CD4-positive, alpha-beta T cell (primary cell): Measurements from ENCODE around the gene MEGF8. TPM values are rescaled to one million over a fixed set of nuclear protein-coding genes. Genes with fewer than 3 reads are reported as not detected.
A peak's percentile ranks its signal among the peaks of the same experiment; 100 is the strongest.

Source experiments
- ATAC-seq: fragments of 200-7000 bp; cut with Tn5 transposase; one replicate; pipeline ENCODE4 v1.10.0; 2022; ENCODE audit warnings: mild to moderate bottlenecking; ENCODE audit not compliant: poor library complexity
- CTCF ChIA-PET: fragments of 350-600 bp; sonication (Branson Sonifier 250); formaldehyde crosslinking; loops from one replicate; lab custom pipeline; 2021; ENCODE audit warnings: antibody characterized with exemption, inconsistent platforms; lab: Charles Lee
- POLR2A ChIA-PET: fragments of 350-600 bp; sonication (Branson Sonifier 250); formaldehyde crosslinking; loops from one replicate; lab custom pipeline; 2021; ENCODE audit warnings: antibody characterized with exemption, inconsistent platforms; lab: Charles Lee
- DNase-seq, 14 experiments: peaks; one replicate each; pipeline ENCODE4 v3.0.0-alpha.2; 2013 to 2020; ENCODE audit warnings: mixed read lengths in 2 of 14
- H3K27ac ChIP-seq, 2 donors: one replicate each; pipeline versions ENCODE4 v1.5.1 to v1.7.0; 2013; ENCODE audit warnings: low read length in 2 of 2, low read depth in 1 of 2, mild to moderate bottlenecking in 1 of 2
- H3K27me3 ChIP-seq, 2 experiments: 1 replicate in 1 of 2; 2 replicates in 1 of 2; pipeline versions ENCODE4 v1.6.1 to v1.7.0; 2013; ENCODE audit warnings: low read length in 2 of 2, control low read depth in 1 of 2, mild to moderate bottlenecking in 1 of 2, moderate library complexity in 1 of 2; ENCODE audit not compliant: insufficient read depth in 2 of 2, control insufficient read depth in 1 of 2
- H3K36me3 ChIP-seq: one replicate; pipeline ENCODE4 v1.6.1; 2013; ENCODE audit warnings: low read length, control low read depth; ENCODE audit not compliant: insufficient read depth
- H3K4me1 ChIP-seq: one replicate; pipeline ENCODE4 v1.6.1; 2013; ENCODE audit warnings: low read length, control low read depth; ENCODE audit not compliant: insufficient read depth
- H3K4me3 ChIP-seq: one replicate; pipeline ENCODE4 v1.5.1; 2013; ENCODE audit warnings: mild to moderate bottlenecking, low read length, moderate library complexity
- H3K9me3 ChIP-seq, 2 experiments: 1 replicate in 1 of 2; 2 replicates in 1 of 2; pipeline versions ENCODE4 v1.6.1 to v1.7.0; 2013; ENCODE audit warnings: low read length in 2 of 2, mild to moderate bottlenecking in 2 of 2, control low read depth in 1 of 2, moderate library complexity in 1 of 2; ENCODE audit not compliant: control insufficient read depth in 1 of 2, insufficient read depth in 1 of 2
- H3K27ac Mint-ChIP-seq: one replicate; pipeline ENCODE4 v1.8.0; 2020; ENCODE audit warnings: mixed read lengths
- H3K27me3 Mint-ChIP-seq: one replicate; pipeline ENCODE4 v1.8.0; 2021; ENCODE audit warnings: mixed read lengths
- H3K36me3 Mint-ChIP-seq: one replicate; pipeline ENCODE4 v1.8.0; 2021; ENCODE audit warnings: low read depth, mixed read lengths
- H3K4me1 Mint-ChIP-seq: one replicate; pipeline ENCODE4 v1.8.0; 2021; ENCODE audit warnings: low read depth, mixed read lengths
- H3K4me3 Mint-ChIP-seq: one replicate; pipeline ENCODE4 v1.8.0; 2020; ENCODE audit warnings: mild to moderate bottlenecking, mixed read lengths
- H3K9me3 Mint-ChIP-seq: one replicate; pipeline ENCODE4 v1.8.0; 2020; ENCODE audit warnings: mixed read lengths
- intact Hi-C, 2 experiments: fragments of 100-400 bp; cut with DNase I in 1 of 2; cut with micrococcal nuclease in 1 of 2; formaldehyde crosslinking; loops; one replicate each; pipeline versions ENCODE4 v1.15.1 to v1.9.0; 2023 to 2025; cut with DNase I, micrococcal nuclease
- total RNA-seq, 174 experiments: library from RNA in 2 of 174; stranded (reverse) in 2 of 174; gene quantifications; one replicate each; pipeline ENCODE4 v1.2.3 and lab custom pipeline; 2021 to 2026
- TF ChIP-seq, protein P1 (sequence below): fragments of 200-600 bp; IDR thresholded peaks from one replicate; pipeline ENCODE4 v1.8.0; 2022; ENCODE audit warnings: antibody characterized with exemption, mild to moderate bottlenecking

The MEGF8 gene
- total RNA-seq, 2 experiments from 2014 or later, result 4.1 to 4.2 TPM

DNA sequence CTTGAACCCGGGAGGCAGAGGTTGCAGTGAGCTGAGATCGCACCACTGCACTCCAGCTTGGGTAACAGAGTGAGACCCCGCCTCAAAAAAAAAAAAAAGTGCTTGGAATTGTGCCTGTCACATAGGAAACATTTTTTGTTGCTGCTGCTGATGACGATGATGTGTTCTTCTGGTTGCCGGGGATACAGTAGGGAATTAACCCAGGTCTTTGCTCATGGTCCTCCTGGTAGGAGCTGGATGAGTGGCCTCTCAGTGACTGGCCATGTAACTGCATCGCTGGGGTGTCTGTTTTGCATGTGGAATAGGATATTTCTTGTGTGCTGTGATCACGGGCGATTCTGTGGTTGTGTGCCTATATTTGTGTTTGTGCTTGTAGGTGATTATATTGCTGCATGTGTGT is 69.3 kb downstream of the MEGF8 start:
- no peaks in the 10 kb centered on the region for H3K9me3 ChIP-seq
- ChIA-PET POLR2A (no interaction called here), CTCF (interaction anchor here (0.8 kb wide), 1 partner anchor 25 kb away, joined by 4 read pairs; no protein-coding TSS in a partner anchor)
- peaks cover 22% of the 10 kb centered on the region for H3K4me1 ChIP-seq
- H3K4me1 Mint-ChIP-seq, result peaks cover 29% of the 10 kb centered on the region
- H3K36me3 ChIP-seq, result no peaks in the 10 kb centered on the region
- intact Hi-C loops, result loop anchor here in 1 of 2 experiments (5.0 kb wide), 1 partner anchor 67 kb away; the partner anchor contains the start of gene MEGF8
- H3K27ac Mint-ChIP-seq, result no peak overlapping the region
- DNase-seq, result no peak
- no peak overlapping the region for H3K4me3 ChIP-seq
- no peak overlapping the region for H3K27ac ChIP-seq
- TF ChIP-seq, protein P1, sequence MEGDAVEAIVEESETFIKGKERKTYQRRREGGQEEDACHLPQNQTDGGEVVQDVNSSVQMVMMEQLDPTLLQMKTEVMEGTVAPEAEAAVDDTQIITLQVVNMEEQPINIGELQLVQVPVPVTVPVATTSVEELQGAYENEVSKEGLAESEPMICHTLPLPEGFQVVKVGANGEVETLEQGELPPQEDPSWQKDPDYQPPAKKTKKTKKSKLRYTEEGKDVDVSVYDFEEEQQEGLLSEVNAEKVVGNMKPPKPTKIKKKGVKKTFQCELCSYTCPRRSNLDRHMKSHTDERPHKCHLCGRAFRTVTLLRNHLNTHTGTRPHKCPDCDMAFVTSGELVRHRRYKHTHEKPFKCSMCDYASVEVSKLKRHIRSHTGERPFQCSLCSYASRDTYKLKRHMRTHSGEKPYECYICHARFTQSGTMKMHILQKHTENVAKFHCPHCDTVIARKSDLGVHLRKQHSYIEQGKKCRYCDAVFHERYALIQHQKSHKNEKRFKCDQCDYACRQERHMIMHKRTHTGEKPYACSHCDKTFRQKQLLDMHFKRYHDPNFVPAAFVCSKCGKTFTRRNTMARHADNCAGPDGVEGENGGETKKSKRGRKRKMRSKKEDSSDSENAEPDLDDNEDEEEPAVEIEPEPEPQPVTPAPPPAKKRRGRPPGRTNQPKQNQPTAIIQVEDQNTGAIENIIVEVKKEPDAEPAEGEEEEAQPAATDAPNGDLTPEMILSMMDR, result no peak
- peaks cover 2 to 4% of the 10 kb centered on the region in 2 experiments for H3K27me3 ChIP-seq
- peaks cover 19% of the 10 kb centered on the region for H3K27me3 Mint-ChIP-seq
- no peak for ATAC-seq
- H3K36me3 Mint-ChIP-seq, result no peaks in the 10 kb centered on the region
- H3K9me3 Mint-ChIP-seq, result no peaks in the 10 kb centered on the region
- peak overlapping the region; percentile 27 for H3K4me3 Mint-ChIP-seq

DNA sequence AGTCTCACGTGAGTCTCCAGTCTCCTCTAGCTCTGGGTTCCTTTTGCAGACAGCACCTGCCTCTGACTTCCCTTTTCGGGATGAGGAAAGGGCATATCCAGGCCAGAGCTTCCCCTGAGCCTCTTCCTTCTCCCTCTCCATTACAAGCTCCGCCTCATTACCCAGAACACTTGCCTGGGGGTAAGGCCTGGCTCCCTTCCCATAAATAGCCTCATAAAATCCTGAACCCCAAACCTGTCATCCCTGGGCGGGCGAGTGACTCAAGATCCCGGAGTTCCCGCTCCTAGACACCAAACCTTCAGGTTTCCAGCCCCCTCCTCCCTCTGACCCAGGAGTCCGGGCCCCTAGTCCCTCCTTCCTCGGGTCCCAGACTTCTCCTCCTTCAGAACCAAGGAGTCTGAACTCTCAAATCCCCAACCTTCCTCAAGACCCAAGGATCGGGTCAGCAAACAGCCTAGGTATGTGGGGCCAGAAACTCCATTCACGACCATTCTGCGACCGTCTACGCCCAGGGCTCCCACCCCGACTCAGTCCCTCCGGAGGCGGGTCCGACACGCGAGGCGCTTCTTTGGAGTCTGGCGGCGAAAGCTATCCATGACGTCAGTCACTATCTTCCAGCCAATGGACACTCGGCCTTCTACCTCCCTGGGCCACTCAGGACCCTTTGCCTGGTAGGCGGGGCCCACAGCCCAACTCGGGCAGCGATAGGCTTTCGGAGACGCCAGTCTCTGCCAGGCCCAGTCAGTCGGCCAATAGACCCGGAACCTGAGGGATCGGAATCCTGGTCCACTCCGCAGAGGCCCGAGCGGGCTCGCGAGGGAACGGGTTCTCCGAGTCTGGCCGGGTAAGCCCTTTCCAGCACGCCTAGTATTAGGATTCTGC is 71.2 kb downstream of the MEGF8 start:
- Histone ChIP-seq H3K36me3 (no peaks in the 10 kb centered on the region), H3K27ac (peak overlapping the region in 1 of 2 donors; percentile 60), H3K4me1 (peaks cover 34% of the 10 kb centered on the region), H3K4me3 (peak overlapping the region; percentile 97), H3K9me3 (no peaks in the 10 kb centered on the region), H3K27me3 (no peaks in the 10 kb centered on the region)
- CTCF ChIA-PET, result interaction anchor here (0.9 to 1.7 kb wide), 3 partner anchors 23 to 54 kb away, joined by 3 read pairs; no protein-coding TSS in a partner anchor
- DNase-seq (peak; percentile 77 to 96 (median 90)), ATAC-seq (peak; percentile 90)
- intact Hi-C loops, result loop anchor here (1.0 to 5.0 kb wide), 3 partner anchors 26 to 71 kb away; partner anchors contain the start of gene MEGF8 (in 2 of the 2)
- Mint-ChIP-seq H3K4me3 (peak overlapping the region; percentile 89), H3K9me3 (no peaks in the 10 kb centered on the region), H3K27ac (peak overlapping the region; percentile 76), H3K27me3 (peaks cover 6% of the 10 kb centered on the region), H3K4me1 (peaks cover 43% of the 10 kb centered on the region), H3K36me3 (no peaks in the 10 kb centered on the region)
- POLR2A ChIA-PET, result interaction anchor here (1.0 to 1.4 kb wide), 4 partner anchors 10 to 264 kb away, joined by 3 to 10 read pairs (median 4); no protein-coding TSS in a partner anchor
- TF ChIP-seq, protein P1, result no peak

DNA sequence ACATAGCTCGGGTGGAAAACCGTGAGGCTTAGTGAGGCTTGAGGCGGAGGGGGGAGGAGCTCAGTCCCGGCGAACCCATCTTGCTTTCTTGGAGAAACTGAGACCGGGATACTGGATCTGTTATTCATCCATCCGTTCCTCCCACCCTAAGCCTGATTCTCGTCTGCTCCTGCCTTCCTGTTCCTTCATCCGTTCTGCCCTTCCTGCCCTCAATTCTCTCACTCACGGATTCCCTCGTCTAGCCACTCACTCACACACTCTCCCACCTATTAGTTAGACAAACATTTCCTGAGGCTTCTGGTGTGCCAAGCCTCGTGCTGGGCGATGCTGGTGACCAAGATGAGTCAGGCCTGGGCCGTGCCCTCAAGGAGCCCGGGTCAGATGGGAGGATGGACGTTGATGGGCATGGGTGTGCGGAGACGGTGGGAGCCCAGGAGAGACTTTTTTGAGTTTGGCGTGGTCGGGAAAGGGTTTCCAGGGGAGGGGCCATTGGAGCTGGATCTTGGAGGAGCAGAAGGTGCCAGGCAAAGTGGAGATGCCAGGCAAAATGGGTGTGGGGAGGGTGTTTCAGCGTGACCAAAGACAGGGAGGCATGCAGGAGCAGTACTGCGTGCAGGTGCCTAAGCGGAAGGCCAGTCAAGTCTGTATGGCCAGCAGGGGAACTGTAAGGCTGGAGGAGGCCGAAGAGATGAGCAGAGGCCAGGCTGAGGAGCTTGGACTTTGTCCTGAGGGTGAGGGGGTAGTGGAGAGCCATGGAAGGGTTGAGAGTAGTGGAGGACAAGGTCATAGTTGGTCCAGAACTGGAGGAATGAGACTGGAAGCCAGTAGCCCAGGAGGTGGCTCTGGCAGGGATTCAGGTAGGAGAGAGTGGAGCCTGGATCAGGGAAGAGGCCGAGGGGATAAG is 72.1 kb downstream of the MEGF8 start:
- H3K27me3 Mint-ChIP-seq, result no peaks in the 10 kb centered on the region
- POLR2A ChIA-PET, result interaction anchor here (1.0 to 1.4 kb wide), 3 partner anchors 26 to 53 kb away, joined by 3 to 10 read pairs (median 3); no protein-coding TSS in a partner anchor
- TF ChIP-seq, protein P1, result no peak
- intact Hi-C loops, result loop anchor here (1.0 to 5.0 kb wide), 3 partner anchors 25 to 72 kb away; partner anchors contain the start of gene MEGF8 (in 2 of the 2)
- peaks cover 41% of the 10 kb centered on the region for H3K4me1 ChIP-seq
- no peak for ATAC-seq
- peak overlapping the region; percentile 97 for H3K4me3 ChIP-seq
- H3K36me3 Mint-ChIP-seq, result no peaks in the 10 kb centered on the region
- peak overlapping the region in 1 of 2 donors; percentile 60 for H3K27ac ChIP-seq
- peak in 1 of 14 experiments; percentile 44 for DNase-seq
- peak overlapping the region; percentile 89 for H3K4me3 Mint-ChIP-seq
- H3K27me3 ChIP-seq, result no peaks in the 10 kb centered on the region
- peaks cover 51% of the 10 kb centered on the region for H3K4me1 Mint-ChIP-seq
- H3K36me3 ChIP-seq, result no peaks in the 10 kb centered on the region
- H3K9me3 Mint-ChIP-seq, result no peaks in the 10 kb centered on the region
- CTCF ChIA-PET, result interaction anchor here (0.9 to 1.7 kb wide), 3 partner anchors 22 to 53 kb away, joined by 3 read pairs; no protein-coding TSS in a partner anchor
- peak overlapping the region; percentile 76 for H3K27ac Mint-ChIP-seq
- H3K9me3 ChIP-seq, result no peaks in the 10 kb centered on the region
